ENCODE results near the gene SMAD2.
"Not testable (repeated sequence)": the region's sequence is repeated elsewhere in the genome, so short reads cannot be mapped to it uniquely, and the experiment has no call there.

Gene SMAD2

DNA sequence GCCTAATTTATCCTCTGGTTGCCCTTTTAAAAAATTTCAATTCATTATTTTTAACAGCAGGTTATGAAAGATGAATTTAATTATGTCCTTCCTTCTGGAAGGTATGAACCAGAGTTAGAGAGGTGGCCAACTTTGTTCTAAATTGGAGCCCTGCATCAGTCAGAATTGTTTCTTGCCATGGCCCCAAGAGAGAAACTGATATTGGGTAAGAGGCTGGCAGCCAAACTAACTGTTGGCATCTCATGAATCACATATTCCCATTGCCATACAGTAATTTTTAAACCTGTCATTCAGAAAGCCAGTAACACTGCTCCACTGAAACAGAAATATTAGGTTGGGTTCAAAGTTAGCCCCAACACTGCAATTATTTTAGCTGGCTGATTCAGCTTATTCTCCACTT, 67.4 kb downstream of the SMAD2 start:
- H3K27ac ChIP-seq, result no peak overlapping the region
- no peak for DNase-seq (ENCODE audit: low read depth, low spot score)

DNA sequence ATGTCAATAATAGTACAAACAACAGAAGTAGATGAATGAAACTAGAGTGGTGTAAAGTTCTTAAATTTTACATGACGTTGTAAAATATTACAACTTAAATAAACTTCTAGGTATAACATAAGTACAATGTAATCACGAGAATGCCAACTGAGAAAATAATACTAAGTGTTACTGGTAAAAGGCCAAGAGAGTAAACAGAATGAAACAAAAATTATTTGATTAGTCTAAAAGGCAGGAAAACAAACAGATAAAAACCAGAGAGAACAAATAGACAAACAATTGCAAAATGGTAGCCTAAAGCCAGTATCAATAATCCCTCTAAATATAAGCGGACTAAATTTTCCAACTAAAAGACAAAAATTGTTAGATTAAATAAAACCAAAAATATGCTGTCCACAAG, 71.9 kb downstream of the SMAD2 start:
- no peak overlapping the region for H3K27ac ChIP-seq
- no peak for DNase-seq (ENCODE audit: low read depth, low spot score)

DNA sequence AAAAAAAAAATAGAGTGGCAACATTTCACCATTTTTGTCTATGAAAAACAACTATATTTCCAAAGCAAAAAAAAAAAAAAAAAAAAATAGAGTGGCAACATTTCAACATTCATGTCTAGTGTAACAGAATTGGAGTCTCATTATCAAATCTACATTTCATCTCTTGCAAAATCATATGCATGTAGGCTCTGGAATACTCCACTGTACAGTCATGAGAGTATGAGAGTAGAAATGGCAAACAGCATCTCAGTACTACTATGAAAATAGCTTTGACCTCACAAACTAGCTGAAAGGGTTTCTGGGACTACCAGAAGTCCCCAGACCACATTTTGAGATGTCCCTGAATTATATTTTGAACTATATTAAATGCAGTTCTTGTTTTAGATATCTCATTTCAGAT, 82.8 kb downstream of the SMAD2 start:
- DNase-seq (ENCODE audit: low read depth, low spot score), result no peak
- no peak overlapping the region for H3K27ac ChIP-seq

DNA sequence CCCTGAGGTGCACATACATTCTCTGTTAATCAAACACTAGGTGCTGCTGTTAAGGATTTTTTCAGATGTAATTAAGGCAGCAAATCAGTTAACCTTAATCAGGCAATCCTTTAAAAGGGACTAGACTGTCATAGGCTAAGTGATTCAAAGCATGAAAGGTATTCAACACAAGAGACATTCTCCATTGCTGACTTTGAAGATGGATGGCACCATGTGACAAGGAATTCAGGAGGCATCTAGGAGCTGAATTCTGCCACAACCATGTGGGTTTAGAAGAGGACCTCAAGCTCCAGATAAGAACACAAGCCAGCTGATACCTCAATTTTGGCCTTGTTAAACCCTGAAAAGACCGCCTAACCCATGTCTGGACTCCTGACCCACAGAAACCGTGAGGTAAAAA, 84.0 kb downstream of the SMAD2 start:
- DNase-seq (ENCODE audit: low read depth, low spot score), result no peak
- H3K27ac ChIP-seq, result no peak overlapping the region

DNA sequence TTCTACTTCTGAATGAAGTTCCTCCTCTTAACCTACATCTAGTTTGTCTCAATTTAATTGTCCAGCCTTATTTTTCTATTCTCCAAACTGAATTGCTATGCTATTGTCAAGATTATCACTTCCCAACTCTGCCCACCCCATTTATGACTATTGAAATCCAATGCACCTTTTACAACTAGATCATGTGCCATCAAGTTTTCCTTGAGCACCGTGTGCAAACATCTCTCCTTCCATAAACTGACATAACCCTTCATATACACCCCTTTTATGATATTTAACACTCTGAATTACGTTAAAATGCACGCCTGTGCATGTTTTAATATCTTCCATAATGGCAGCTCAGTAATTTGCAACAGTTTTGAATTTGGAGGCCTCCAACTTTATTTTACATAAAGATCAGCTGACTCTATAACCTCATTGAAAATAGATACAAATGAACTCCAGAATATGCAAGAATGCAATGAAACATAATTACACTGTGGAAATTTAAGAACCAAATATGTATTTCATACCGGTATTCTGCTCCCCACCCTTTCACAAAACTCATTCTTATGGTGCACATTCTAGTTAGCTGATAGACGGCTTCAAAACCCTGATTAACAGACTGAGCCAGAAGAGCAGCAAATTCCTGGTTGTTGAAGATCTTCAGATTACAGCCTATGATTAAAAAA, 85.5 kb downstream of the SMAD2 start:
- DNase-seq (ENCODE audit: low read depth, low spot score), result no peak
- H3K27ac ChIP-seq, result no peak overlapping the region

DNA sequence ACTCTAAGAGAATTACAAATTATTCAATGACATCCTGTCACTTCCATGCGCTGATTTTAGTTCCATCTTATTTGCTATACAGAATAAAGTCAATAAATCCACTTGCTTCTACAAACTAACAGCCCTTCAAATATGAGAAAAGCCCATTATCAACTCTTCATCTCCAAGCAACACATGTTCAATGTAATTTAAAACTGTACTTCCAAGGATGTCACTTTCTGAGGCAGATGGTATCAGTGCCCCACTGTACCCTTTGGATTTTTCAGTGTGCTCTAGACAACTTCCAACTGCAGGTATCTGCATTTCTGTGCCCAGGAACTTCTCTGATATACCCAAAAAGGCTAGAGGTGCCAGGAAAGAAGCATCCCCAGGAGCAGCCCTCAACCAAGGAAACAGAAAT, 87.6 kb downstream of the SMAD2 start:
- H3K27ac ChIP-seq, result no peak overlapping the region
- no peak for DNase-seq (ENCODE audit: low read depth, low spot score)

DNA sequence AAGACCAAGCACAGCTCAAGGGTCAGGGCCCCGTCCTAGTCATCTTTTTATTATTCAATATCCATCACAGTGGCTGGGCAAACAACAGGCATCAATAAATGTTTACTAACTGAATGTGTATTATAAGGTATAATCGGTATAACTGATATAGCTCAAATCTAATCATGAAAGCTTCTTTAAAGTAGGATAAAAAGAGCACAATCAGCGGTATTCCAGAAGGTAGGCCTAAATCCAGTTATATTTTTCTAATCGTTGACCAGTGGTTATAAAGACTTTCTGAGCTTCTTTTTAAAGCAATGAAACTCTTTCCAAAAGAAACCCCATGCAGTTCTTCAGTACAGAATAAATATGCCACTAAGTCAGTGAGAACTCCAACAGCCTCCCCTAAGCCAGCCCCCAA, 92.1 kb downstream of the SMAD2 start:
- no peak for DNase-seq (ENCODE audit: low read depth, low spot score)
- no peak overlapping the region for H3K27ac ChIP-seq

DNA sequence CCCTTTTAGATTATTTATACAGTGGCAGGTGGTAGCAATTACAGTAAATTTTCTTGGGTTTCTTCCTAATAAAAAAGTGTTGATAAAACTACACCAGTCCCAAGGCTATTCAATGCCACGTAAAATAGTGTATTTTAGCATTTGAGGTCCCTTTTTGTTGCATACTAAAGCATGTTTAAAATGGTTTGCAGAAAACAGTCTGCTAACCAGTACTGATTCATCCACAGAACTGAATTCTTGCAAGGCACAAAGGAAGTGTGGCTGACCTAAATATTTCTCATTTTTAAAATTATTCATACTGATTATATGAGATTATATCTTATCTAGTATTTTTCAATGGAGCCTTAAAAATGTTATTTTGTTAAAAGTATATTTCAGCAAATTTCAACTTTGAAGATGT, 98.1 kb downstream of the SMAD2 start:
- no peak overlapping the region for H3K27ac ChIP-seq
- DNase-seq (ENCODE audit: low read depth, low spot score), result no peak

DNA sequence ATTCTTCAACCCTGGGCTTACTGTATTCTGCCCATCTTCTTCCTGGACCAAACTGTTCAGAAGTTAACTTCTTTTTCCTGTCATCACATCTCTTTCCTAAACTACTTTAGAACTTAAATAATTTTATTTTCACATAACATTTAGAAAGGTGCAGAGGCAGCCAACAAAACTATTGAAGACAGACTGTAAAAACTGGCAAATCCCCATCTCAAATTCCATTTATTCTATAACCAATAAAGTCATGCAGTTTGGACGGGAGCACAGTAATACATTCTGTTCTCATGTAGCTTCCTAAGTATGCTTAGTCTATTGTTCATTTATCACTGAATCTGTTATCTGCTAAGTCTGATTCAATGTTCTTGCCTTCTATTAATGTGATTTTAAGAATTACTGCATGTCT, 99.1 kb downstream of the SMAD2 start:
- H3K27ac ChIP-seq, result no peak overlapping the region
- no peak for DNase-seq (ENCODE audit: low read depth, low spot score)

DNA sequence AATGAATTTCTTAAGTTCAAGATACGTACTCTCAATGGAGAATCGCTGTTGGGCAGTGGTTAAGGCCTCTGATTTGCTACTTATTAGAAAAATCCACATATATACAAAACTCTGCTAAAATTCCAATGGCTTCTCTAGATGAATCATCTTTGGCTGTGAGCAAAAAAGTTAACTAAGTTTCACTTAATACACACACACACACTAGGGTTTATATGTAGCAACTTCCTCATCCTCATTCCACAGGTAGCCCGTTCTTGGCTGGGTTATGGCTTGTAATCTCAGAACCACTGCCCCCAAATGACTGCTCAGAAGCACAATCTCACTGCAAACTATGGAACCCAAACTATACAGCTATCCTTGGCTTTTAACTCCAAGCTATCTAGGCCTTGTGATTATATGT, 99.7 kb downstream of the SMAD2 start:
- no peak for DNase-seq (ENCODE audit: low read depth, low spot score)

DNA sequence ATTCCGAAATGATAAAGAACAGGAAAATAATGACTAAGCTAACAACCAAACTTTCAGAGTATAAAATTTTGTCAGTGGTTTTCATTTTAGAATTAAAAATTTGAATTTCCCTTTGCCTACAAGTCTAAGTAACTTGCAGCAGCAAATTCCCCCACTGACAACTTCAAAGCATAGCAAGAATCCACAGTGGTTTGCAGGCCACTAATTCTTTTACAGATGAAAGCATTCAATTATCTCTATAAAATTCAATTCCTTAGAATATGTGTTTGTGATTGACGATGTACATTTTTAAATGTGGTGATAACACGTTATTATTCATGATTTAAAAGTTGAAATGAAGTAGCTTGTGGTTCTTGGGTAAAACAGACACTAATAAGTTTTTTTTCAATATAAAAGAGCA, 100.6 kb downstream of the SMAD2 start:
- no peak for DNase-seq (ENCODE audit: low read depth, low spot score)
- no peak overlapping the region for H3K27ac ChIP-seq

More for the DNA sequence above, 99.7 kb downstream of the SMAD2 start:
- no peak overlapping the region for H3K27ac ChIP-seq

DNA sequence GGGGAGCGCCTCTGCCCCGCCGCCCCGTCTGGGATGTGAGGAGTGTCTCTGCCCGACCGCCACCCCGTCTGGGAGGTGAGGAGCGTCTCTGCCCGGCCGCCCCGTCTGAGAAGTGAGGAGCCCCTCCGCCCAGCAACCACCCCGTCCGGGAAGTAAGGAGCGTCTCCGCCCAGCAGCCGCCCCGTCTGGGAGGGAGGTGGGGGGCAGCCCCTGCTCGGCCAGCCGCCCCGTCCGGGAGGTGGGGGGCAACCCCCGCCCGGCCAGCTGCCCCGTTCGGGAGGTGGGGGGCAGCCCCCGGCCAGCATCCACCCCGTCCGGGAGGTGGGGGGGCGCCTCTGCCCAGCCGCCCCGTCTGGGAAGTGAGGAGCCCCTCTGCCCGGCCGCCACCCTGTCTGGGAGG, 102.4 kb downstream of the SMAD2 start:
- H3K27ac ChIP-seq; DNase-seq (ENCODE audit: low read depth, low spot score): not testable (repeated sequence)

DNA sequence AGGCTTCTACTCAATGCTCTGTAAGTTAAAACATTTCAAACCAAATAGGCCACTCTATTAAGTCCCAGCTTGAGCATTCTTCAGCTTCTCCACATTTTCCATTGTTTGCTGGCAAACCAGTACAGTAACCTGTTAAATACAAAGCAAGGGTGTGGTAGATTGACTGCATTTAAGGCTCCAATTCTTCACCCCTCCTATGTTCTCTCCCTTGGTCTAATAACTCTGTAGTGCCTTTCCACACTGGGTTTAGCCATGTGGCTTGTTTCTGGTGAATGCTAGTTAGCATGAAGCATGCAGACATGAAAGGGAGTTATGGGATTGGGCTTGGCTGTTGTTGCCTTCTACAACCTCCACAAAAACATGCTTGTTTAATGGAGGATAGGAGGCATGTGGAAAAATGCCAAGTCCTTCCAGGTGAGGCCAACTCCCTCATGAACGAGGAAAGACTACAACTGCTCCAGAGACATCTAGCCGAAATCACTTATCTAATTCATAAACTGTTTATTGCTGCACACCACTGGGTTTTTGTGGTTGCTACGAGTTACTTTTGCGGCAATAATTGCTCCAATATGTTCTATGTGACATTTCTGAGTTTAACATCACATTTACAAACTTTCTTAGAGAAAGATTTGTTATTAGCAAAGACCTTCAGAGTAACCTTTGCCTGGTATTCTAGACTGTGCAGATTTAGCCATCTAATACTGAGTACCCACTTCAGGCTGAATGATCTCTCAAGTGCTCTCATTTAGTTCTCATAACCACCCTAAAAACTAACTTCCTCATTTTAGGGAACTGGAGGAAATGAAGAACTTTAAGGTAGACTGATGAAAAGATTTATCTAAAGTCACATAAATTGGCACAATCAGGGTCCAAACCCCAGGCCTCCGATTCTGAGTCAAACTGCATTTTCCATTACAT, 104.0 kb downstream of the SMAD2 start:
- no peak for DNase-seq (ENCODE audit: low read depth, low spot score)
- no peak overlapping the region for H3K27ac ChIP-seq

DNA sequence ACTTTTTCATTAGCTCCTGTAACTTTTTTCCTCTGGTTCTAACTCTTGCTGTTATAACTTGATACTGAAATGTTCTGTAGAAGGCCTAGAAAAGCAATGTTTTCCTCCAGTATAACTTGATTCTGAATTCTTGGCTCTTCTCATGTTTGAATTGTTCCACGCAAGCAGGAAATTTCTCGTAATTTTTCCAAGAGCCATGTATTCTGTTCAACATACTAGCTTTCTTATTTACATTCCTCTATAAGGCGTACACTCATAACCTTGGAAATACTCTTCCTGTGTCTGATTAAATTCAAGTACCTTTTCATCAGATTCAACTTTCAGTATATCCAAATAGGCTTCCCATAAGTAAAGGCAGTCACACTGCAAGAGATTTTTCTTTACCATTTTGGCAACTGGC, 109.1 kb downstream of the SMAD2 start:
- no peak for DNase-seq (ENCODE audit: low read depth, low spot score)
- no peak overlapping the region for H3K27ac ChIP-seq

DNA sequence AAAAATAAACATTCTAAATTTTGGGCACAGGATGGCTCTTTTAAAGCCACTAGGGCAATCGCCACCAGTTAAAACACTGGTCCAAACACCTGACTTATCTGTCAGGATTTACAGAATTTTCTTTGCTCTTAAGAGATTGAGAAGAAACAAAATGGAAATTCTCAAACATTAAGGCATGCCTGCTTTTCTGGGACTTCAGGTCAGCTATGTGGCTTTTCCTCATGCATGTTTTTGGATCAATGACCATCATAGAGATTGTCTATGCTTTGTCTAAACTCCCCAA, 112.7 kb downstream of the SMAD2 start:
- no peak overlapping the region for H3K27ac ChIP-seq
- no peak for DNase-seq (ENCODE audit: low read depth, low spot score)

DNA sequence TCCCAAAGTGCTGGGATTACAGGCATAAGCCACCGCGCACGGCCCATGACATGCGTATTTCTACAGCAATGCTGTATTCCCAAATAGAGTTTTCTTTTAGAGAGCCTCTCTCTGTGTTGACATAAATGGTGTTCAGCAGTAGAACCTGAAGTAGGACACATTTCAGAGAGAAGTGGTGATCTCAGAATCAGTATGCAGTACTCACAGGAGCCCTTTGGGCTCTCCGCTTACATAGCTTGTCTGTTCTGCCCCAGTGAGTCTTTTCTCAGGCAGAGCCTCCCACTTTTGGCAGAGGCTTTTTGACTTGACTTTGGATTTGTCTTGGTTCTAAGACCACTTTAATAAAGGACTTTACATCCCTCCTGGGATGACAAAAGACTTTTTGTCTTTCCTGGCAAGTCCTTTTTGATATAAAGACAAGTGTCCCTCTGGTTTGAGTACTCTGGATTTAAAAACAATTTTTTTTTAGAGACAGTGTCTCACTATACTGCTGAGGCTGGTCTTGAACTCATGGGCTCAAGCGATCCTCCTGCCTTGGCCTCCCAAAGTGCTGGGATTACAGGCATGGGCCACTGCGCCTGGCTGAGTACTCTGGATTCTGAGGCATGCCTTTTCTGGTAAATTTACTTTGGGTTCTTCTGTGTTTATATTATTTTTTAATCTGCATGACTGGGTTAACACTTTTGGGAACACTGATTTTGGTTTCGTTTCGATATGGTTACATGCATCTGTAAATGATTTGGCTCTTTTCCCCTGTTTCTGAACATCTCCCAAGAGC, 113.3 kb downstream of the SMAD2 start:
- DNase-seq (ENCODE audit: low read depth, low spot score), result no peak
- no peak overlapping the region for H3K27ac ChIP-seq

DNA sequence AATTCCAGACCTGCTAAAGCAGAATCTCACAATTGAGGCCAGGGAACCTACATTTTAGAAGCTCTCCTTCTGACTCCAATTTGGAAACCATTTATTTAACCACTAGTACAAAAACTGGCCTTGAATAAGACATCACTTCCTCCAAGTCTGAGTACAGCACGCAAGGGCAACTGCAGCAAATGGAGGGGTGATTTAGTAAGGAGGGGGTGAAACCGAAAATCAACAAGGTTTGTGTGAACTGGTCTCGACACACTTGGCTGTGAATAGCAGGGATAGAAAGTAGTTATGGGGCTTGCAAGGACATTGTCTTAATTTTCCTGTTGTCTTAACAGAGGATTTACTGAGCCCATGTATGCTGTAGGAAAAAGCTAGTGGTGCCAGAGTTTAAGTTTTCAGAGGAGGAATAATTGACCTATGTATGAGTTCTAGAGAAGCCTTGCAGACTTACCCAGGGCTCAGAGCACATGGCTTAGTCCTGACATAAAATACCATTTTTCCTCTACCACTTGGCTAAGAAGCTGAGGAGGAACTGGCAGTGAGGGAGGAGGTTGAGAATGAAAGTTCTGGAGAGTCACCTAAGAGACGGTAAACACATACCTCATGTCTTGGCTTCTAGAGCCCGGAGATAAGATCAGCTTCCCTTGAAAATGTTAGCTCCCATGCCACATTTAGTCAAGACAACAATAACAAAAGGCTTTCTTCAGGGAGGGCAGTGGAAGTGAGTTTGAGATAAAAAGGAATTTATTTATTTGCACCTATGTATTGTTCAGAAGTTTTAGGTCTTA, 114.8 kb downstream of the SMAD2 start:
- H3K27ac ChIP-seq, result no peak overlapping the region
- DNase-seq (ENCODE audit: low read depth, low spot score), result no peak

DNA sequence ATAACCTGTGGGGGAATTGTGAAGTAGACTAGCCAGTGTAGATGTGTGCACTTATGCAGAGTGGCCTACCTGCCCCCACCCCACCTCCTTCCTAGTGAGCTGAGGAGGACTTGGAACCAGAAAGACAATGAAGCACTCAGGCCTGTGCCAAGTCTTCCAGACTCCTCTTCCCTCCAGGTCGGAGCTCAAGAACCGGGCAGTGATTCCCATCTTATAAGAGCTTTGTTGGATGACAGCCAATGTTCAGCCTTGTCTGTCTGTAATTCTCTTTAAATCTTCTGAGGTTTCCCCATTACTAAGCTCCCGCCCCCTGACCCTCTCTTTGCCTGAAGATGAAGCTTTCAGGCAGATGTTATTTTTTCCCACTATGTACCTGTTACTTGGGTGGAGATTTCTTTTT, 121.0 kb downstream of the SMAD2 start:
- DNase-seq (ENCODE audit: low read depth, low spot score), result no peak
- no peak overlapping the region for H3K27ac ChIP-seq

DNA sequence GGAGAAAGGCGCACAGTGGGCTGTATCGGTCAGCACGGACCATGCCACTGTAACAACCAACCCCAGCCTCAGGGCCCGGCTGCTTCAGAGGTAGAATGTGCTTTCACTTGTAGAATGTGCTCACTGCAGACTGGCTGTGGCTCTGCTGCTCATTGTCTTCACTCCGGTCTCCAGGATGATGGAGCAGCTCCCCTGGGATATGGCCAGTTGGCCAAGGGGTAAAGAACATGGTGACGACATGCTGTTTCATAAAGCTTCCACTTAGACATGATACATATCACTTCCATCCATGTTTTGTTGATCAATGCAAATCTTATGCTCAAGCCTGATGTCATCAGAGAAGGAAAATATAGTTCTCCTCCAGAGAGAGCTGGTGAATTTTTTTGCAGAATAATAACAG, 127.7 kb downstream of the SMAD2 start:
- no peak for DNase-seq (ENCODE audit: low read depth, low spot score)

DNA sequence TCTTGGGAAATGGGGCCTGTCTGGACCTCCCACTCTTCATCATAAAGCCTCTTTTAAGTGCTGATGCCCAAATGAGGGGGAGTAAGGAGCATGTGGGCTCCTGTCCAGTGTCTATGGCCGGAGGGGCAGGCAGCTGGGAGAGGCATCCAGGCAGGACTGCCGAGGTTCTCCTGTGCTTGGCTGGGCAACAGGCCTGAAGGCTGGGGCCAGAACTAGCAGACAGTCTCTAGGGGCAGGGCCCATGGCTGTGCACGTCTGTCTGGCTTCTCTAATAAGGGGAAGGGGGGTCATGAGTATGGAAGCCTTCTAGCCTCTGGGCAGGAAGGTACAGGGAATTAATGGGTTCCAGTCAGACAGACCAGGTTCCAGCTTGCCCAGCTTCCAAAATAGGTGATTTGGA, 128.6 kb downstream of the SMAD2 start:
- DNase-seq (ENCODE audit: low read depth, low spot score), result no peak
- H3K27ac ChIP-seq, result no peak overlapping the region

More for the DNA sequence above, 127.7 kb downstream of the SMAD2 start:
- no peak overlapping the region for H3K27ac ChIP-seq
